Gastroesophageal sphincter (tissue), 3 donors: ENCODE results near the gene CREB3L4.

Experiments
- POLR2A ChIP-seq, 2 donors: fragments of 450-650 bp; IDR thresholded peaks; one replicate each; pipeline ENCODE4 v1.6.1; 2017; ENCODE audit warnings: antibody characterized with exemption in 2 of 2, mild to moderate bottlenecking in 2 of 2, moderate library complexity in 1 of 2
- TF ChIP-seq, protein P1 (sequence below), 4 experiments: fragments of 200-600 bp in 2 of 4; fragments of 450-650 bp in 2 of 4; sonication (generic) in 1 of 4; IDR thresholded peaks; one replicate each; pipeline ENCODE4 v1.5.1; 2017 to 2019; ENCODE audit warnings: antibody characterized with exemption in 4 of 4, mild to moderate bottlenecking in 2 of 4, moderate library complexity in 2 of 4

DNA sequence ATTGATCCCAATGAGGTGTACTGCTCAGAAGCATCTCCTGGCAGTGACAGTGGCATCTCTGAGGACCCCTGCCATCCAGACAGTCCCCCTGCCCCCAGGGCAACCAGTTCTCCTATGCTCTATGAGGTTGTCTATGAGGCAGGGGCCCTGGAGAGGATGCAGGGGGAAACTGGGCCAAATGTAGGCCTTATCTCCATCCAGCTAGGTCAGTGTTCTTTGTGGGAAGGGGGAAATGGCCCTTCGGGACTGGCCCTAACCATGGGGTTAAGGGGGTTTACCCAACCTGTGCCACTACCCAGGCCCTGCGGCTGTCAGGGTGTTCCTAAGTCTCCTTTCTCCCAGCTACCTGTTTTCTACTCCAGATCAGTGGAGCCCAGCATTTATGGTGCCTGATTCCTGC lies 1.3 kb downstream of the CREB3L4 start:
- TF ChIP-seq, protein P1, sequence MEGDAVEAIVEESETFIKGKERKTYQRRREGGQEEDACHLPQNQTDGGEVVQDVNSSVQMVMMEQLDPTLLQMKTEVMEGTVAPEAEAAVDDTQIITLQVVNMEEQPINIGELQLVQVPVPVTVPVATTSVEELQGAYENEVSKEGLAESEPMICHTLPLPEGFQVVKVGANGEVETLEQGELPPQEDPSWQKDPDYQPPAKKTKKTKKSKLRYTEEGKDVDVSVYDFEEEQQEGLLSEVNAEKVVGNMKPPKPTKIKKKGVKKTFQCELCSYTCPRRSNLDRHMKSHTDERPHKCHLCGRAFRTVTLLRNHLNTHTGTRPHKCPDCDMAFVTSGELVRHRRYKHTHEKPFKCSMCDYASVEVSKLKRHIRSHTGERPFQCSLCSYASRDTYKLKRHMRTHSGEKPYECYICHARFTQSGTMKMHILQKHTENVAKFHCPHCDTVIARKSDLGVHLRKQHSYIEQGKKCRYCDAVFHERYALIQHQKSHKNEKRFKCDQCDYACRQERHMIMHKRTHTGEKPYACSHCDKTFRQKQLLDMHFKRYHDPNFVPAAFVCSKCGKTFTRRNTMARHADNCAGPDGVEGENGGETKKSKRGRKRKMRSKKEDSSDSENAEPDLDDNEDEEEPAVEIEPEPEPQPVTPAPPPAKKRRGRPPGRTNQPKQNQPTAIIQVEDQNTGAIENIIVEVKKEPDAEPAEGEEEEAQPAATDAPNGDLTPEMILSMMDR (IDR thresholded peaks at IDR 0.05): no peak
- no peak for TF ChIP-seq POLR2A (IDR thresholded peaks at IDR 0.05)
